K562 (cell line): Measurements from ENCODE around the gene ADGRB3. TPM values are rescaled to one million over a fixed set of nuclear protein-coding genes. Genes with fewer than 3 reads are reported as not detected.

ENCODE experiments used
- PCBP2 ChIP-seq: fragments of 200-400 bp; formaldehyde crosslinking; IDR thresholded peaks from 2 replicates; pipeline ENCODE4 v1.6.1; 2018; ENCODE audit warnings: low read length, low read depth, mild to moderate bottlenecking, moderate library complexity; ENCODE audit not compliant: poor library complexity, severe bottlenecking
- ZKSCAN8 ChIP-seq: fragments of 200-800 bp; sonication (Bioruptor generic); IDR thresholded peaks from 2 replicates; pipeline ENCODE4 v1.6.1; 2016; ENCODE audit warnings: missing genetic modification characterization, missing compliant biosample characterization
- ZNF408 ChIP-seq: fragments of 250-450 bp; sonication (Bioruptor Pico); IDR thresholded peaks from 2 replicates; pipeline ENCODE4 v1.4.0; 2020; ENCODE audit warnings: low read depth, mild to moderate bottlenecking, moderate library complexity
- ZNF780A ChIP-seq: fragments of 250-450 bp; sonication (Bioruptor Pico); IDR thresholded peaks from 2 replicates; pipeline ENCODE4 v1.5.0; 2021; ENCODE audit warnings: mild to moderate bottlenecking
- polyA plus RNA-seq, 8 experiments: library from polyadenylated mRNA; depleted of rRNA in 4 of 8; stranded (reverse) in 5 of 8; unstranded in 3 of 8; fragments of >200 nt; fragmentation: Nextera tagmentation in 2 of 8; fragmentation: Illumina TruSeq in 1 of 8; extraction: Ambion mirVana in 2 of 8; extraction: Trizol in 1 of 8; gene quantifications; 2 replicates each; pipeline versions ENCODE4 v1.2.1 to v1.2.3, GENCODE V29; 2011 to 2014; ENCODE audit warnings: inconsistent platforms in 1 of 8, missing spikeins in 1 of 8
- total RNA-seq, 7 experiments: library from RNA; depleted of rRNA in 6 of 7; stranded (reverse); fragments of >200 nt in 6 of 7; fragmentation: Illumina TruSeq in 2 of 7; extraction: Trizol in 2 of 7; gene quantifications; 2 replicates each; pipeline versions ENCODE4 v1.2.1 to v1.2.3, GENCODE V29; 2011 to 2021; ENCODE audit warnings: low replicate concordance in 1 of 7
- TF ChIP-seq, protein P1 (sequence below): fragments of 450-650 bp; IDR thresholded peaks from 2 replicates; pipeline ENCODE4 v1.6.1; 2016; ENCODE audit warnings: low read depth
- TF ChIP-seq, protein P2 (sequence below): fragments of 200-400 bp; formaldehyde crosslinking; IDR thresholded peaks from 2 replicates; pipeline ENCODE4 v1.6.1; 2017; ENCODE audit warnings: mild to moderate bottlenecking, low read depth, low read length, moderate library complexity
- TF ChIP-seq, protein P3 (sequence below): fragments of 250-450 bp; sonication (Bioruptor Pico); IDR thresholded peaks from 2 replicates; pipeline ENCODE4 v1.4.0; 2020; ENCODE audit warnings: mild to moderate bottlenecking
- TF ChIP-seq, protein P4 (sequence below): sonication (generic); formaldehyde crosslinking; IDR thresholded peaks from 2 replicates; pipeline ENCODE4 v1.8.1; 2023; ENCODE audit warnings: mild to moderate bottlenecking, missing genetic modification reagents

Gene ADGRB3
- total and polyA plus RNA-seq, 9 of the 15 experiments (the other 6 are each of a cell fraction or from before 2014, with no cell fraction given) = 0.90 to 7.8 (median 2.4) TPM

GRCh38 chr6:69145062-69145461 lies 510.0 kb downstream of the ADGRB3 start (continued):
- TF ChIP-seq, protein P1, sequence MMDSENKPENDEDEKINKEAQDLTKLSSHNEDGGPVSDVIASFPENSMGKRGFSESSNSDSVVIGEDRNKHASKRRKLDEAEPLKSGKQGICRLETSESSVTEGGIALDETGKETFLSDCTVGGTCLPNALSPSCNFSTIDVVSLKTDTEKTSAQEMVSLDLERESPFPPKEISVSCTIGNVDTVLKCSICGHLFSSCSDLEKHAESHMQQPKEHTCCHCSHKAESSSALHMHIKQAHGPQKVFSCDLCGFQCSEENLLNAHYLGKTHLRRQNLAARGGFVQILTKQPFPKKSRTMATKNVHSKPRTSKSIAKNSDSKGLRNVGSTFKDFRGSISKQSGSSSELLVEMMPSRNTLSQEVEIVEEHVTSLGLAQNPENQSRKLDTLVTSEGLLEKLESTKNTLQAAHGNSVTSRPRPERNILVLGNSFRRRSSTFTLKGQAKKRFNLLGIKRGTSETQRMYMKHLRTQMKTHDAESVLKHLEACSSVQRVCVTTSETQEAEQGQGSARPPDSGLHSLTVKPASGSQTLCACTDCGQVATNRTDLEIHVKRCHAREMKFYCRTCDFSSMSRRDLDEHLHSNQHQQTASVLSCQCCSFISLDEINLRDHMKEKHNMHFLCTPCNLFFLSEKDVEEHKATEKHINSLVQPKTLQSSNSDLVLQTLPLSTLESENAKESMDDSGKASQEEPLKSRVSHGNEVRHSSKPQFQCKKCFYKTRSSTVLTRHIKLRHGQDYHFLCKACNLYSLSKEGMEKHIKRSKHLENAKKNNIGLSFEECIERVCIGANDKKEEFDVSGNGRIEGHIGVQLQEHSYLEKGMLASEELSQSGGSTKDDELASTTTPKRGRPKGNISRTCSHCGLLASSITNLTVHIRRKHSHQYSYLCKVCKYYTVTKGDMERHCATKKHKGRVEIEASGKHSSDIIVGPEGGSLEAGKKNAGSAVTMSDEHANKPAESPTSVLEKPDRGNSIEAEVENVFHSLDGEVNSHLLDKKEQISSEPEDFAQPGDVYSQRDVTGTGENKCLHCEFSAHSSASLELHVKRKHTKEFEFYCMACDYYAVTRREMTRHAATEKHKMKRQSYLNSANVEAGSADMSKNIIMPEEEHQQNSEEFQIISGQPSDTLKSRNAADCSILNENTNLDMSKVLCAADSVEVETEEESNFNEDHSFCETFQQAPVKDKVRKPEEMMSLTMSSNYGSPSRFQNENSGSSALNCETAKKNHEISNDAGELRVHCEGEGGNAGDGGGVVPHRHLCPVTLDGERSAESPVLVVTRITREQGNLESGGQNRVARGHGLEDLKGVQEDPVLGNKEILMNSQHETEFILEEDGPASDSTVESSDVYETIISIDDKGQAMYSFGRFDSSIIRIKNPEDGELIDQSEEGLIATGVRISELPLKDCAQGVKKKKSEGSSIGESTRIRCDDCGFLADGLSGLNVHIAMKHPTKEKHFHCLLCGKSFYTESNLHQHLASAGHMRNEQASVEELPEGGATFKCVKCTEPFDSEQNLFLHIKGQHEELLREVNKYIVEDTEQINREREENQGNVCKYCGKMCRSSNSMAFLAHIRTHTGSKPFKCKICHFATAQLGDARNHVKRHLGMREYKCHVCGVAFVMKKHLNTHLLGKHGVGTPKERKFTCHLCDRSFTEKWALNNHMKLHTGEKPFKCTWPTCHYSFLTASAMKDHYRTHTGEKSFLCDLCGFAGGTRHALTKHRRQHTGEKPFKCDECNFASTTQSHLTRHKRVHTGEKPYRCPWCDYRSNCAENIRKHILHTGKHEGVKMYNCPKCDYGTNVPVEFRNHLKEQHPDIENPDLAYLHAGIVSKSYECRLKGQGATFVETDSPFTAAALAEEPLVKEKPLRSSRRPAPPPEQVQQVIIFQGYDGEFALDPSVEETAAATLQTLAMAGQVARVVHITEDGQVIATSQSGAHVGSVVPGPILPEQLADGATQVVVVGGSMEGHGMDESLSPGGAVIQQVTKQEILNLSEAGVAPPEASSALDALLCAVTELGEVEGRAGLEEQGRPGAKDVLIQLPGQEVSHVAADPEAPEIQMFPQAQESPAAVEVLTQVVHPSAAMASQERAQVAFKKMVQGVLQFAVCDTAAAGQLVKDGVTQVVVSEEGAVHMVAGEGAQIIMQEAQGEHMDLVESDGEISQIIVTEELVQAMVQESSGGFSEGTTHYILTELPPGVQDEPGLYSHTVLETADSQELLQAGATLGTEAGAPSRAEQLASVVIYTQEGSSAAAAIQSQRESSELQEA = no peak
- TF ChIP-seq, protein P2, sequence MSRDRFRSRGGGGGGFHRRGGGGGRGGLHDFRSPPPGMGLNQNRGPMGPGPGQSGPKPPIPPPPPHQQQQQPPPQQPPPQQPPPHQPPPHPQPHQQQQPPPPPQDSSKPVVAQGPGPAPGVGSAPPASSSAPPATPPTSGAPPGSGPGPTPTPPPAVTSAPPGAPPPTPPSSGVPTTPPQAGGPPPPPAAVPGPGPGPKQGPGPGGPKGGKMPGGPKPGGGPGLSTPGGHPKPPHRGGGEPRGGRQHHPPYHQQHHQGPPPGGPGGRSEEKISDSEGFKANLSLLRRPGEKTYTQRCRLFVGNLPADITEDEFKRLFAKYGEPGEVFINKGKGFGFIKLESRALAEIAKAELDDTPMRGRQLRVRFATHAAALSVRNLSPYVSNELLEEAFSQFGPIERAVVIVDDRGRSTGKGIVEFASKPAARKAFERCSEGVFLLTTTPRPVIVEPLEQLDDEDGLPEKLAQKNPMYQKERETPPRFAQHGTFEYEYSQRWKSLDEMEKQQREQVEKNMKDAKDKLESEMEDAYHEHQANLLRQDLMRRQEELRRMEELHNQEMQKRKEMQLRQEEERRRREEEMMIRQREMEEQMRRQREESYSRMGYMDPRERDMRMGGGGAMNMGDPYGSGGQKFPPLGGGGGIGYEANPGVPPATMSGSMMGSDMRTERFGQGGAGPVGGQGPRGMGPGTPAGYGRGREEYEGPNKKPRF = no peak
- TF ChIP-seq, protein P3, sequence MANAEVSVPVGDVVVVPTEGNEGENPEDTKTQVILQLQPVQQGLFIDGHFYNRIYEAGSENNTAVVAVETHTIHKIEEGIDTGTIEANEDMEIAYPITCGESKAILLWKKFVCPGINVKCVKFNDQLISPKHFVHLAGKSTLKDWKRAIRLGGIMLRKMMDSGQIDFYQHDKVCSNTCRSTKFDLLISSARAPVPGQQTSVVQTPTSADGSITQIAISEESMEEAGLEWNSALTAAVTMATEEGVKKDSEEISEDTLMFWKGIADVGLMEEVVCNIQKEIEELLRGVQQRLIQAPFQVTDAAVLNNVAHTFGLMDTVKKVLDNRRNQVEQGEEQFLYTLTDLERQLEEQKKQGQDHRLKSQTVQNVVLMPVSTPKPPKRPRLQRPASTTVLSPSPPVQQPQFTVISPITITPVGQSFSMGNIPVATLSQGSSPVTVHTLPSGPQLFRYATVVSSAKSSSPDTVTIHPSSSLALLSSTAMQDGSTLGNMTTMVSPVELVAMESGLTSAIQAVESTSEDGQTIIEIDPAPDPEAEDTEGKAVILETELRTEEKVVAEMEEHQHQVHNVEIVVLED (CRISPR knock-in tag) = no peak
- no peak for TF ChIP-seq ZNF780A (CRISPR knock-in tag)
- TF ChIP-seq, protein P4, sequence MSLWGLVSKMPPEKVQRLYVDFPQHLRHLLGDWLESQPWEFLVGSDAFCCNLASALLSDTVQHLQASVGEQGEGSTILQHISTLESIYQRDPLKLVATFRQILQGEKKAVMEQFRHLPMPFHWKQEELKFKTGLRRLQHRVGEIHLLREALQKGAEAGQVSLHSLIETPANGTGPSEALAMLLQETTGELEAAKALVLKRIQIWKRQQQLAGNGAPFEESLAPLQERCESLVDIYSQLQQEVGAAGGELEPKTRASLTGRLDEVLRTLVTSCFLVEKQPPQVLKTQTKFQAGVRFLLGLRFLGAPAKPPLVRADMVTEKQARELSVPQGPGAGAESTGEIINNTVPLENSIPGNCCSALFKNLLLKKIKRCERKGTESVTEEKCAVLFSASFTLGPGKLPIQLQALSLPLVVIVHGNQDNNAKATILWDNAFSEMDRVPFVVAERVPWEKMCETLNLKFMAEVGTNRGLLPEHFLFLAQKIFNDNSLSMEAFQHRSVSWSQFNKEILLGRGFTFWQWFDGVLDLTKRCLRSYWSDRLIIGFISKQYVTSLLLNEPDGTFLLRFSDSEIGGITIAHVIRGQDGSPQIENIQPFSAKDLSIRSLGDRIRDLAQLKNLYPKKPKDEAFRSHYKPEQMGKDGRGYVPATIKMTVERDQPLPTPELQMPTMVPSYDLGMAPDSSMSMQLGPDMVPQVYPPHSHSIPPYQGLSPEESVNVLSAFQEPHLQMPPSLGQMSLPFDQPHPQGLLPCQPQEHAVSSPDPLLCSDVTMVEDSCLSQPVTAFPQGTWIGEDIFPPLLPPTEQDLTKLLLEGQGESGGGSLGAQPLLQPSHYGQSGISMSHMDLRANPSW (CRISPR knock-in tag) = no peak
- TF ChIP-seq PCBP2 = no peak
- no peak for TF ChIP-seq ZNF408
- no peak for TF ChIP-seq ZKSCAN8
